SH-SY5Y (cell line): Measurements from ENCODE around the gene PGAP3.

Source experiments
- GATA2 ChIP-seq: IDR thresholded peaks from 2 replicates; pipeline ENCODE4 v1.6.1; 2011; ENCODE audit warnings: mild to moderate bottlenecking, low read depth, low read length
- GATA3 ChIP-seq: IDR thresholded peaks from 2 replicates; pipeline ENCODE4 v1.6.1; 2011; ENCODE audit warnings: low read depth, mild to moderate bottlenecking, low read length, moderate library complexity

- TF ChIP-seq GATA2 (no peak), GATA3 (no peak)
Observed at GRCh38 chr17:39653316-39653661, 34.6 kb downstream of the PGAP3 start.
